ENCODE results near the gene ASCL2.

DNA sequence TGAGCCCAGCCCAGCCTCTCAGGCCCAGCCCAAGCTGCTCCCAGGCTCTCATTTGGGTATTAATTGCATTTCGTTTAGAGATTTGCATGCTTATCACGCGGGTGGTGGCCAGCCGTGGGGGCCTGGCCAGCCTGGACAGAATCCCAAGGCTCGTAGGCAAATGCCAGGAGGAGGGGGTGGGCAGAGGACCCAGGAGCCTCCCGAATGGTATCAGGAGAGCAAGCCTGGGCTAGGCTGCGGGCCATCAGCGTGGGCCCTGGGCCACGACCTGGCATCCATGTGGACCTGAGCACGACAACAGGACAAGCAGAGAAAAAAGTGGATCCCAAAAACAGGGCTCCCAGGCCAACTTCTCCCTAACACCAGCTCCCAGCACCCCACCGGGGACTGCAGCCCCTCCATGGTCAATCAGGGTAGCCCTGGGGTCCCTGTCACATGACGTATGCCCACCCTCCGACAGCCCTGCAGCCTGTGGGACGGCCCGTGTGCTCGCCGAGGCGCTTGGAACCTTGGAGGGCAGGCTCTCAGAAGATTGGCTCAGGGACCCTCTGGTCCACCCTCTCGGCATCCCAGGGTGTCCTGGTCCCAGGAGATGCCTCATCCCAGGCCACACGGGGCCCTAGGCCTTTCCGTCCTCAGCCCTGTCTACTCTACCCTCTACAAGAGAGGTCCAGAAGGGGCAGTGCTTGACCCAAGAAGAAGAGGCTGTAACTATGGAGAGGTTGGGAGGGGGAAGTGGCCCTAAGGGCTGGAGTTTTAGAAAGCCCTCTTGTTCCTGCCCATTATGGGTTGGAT lies 8.8 kb downstream of the ASCL2 start:
- TF ChIP-seq, protein P1, sequence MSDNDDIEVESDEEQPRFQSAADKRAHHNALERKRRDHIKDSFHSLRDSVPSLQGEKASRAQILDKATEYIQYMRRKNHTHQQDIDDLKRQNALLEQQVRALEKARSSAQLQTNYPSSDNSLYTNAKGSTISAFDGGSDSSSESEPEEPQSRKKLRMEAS (IDR thresholded peaks at IDR 0.05; ENCODE audit: insufficient read depth, insufficient read length), result no peak
- TF ChIP-seq EZH2 (IDR thresholded peaks at IDR 0.05; ENCODE audit: borderline replicate concordance, low read depth, low read length, severe bottlenecking) (no peak), POLR2A (IDR thresholded peaks at IDR 0.05; ENCODE audit: low read depth, low read length) (no peak), FOS (IDR thresholded peaks at IDR 0.05; ENCODE audit: borderline replicate concordance, insufficient read depth, low read length) (no peak)
- TF ChIP-seq, protein P2, sequence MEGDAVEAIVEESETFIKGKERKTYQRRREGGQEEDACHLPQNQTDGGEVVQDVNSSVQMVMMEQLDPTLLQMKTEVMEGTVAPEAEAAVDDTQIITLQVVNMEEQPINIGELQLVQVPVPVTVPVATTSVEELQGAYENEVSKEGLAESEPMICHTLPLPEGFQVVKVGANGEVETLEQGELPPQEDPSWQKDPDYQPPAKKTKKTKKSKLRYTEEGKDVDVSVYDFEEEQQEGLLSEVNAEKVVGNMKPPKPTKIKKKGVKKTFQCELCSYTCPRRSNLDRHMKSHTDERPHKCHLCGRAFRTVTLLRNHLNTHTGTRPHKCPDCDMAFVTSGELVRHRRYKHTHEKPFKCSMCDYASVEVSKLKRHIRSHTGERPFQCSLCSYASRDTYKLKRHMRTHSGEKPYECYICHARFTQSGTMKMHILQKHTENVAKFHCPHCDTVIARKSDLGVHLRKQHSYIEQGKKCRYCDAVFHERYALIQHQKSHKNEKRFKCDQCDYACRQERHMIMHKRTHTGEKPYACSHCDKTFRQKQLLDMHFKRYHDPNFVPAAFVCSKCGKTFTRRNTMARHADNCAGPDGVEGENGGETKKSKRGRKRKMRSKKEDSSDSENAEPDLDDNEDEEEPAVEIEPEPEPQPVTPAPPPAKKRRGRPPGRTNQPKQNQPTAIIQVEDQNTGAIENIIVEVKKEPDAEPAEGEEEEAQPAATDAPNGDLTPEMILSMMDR (IDR thresholded peaks at IDR 0.05; ENCODE audit: extremely low read depth in 1 of 2, insufficient read depth in 1 of 2, low read depth in 1 of 2, low read length in 2 of 2), result no peak

All from endothelial cell of umbilical vein (primary cell).